COLO668 (cell line): ENCODE measurements around the gene RCAN2.

Experiments used
- DNase-seq: peaks from one replicate; lab custom pipeline; 2025; ENCODE audit not compliant: unreplicated experiment; lab: John Stamatoyannopoulos, UW

The RCAN2 gene

GRCh38 chr6:46175446-46175845, 315.8 kb downstream of the RCAN2 start:
- no peak for DNase-seq

GRCh38 chr6:46174904-46175303, 316.3 kb downstream of the RCAN2 start:
- no peak for DNase-seq

GRCh38 chr6:46172176-46172575, 319.1 kb downstream of the RCAN2 start:
- DNase-seq, result no peak
